HEK293T (cell line): Measurements from ENCODE around the gene EDC4.

Source experiments
- CTCF ChIA-PET: fragments of 350-600 bp; formaldehyde crosslinking; extraction: SDS; loops from one replicate; lab custom pipeline; 2021; ENCODE audit warnings: antibody characterized with exemption, inconsistent platforms; lab: Yijun Ruan, JAX
- POLR2A ChIA-PET: fragments of 350-600 bp; formaldehyde crosslinking; extraction: SDS; loops from one replicate; lab custom pipeline; 2020; ENCODE audit warnings: antibody characterized with exemption, inconsistent platforms; lab: Yijun Ruan, JAX
- DNase-seq: peaks from one replicate; pipeline ENCODE4 v3.0.0; 2012; ENCODE audit warnings: mixed read lengths; ENCODE audit errors: extremely low spot score
- ARNT ChIP-seq: fragments of 450-650 bp; IDR thresholded peaks from 2 replicates; pipeline ENCODE4 v1.6.1; 2017; ENCODE audit warnings: mild to moderate bottlenecking
- BHLHE40 ChIP-seq: fragments of 450-650 bp; IDR thresholded peaks from 2 replicates; pipeline ENCODE4 v1.6.1; 2016; ENCODE audit warnings: mild to moderate bottlenecking, moderate library complexity, borderline replicate concordance
- CTBP1 ChIP-seq: fragments of 450-650 bp; IDR thresholded peaks from 2 replicates; pipeline ENCODE4 v1.6.1; 2016; ENCODE audit warnings: borderline replicate concordance
- ELF4 ChIP-seq: fragments of 450-650 bp; IDR thresholded peaks from 2 replicates; pipeline ENCODE4 v1.6.1; 2017; ENCODE audit warnings: antibody characterized with exemption
- FOXA1 ChIP-seq: fragments of 450-650 bp; IDR thresholded peaks from 2 replicates; pipeline ENCODE4 v1.6.1; 2016; ENCODE audit warnings: mild to moderate bottlenecking
- FOXK2 ChIP-seq: fragments of 450-650 bp; IDR thresholded peaks from 2 replicates; pipeline ENCODE4 v1.6.1; 2016; ENCODE audit warnings: mild to moderate bottlenecking
- FOXM1 ChIP-seq: fragments of 450-650 bp; IDR thresholded peaks from 2 replicates; pipeline ENCODE4 v1.6.1; 2017; ENCODE audit warnings: mild to moderate bottlenecking, borderline replicate concordance
- HDGF ChIP-seq: fragments of 450-650 bp; IDR thresholded peaks from 2 replicates; pipeline ENCODE4 v1.6.1; 2017; ENCODE audit warnings: antibody characterized with exemption, borderline replicate concordance
- L3MBTL2 ChIP-seq: fragments of 450-650 bp; conservative IDR thresholded peaks from 2 replicates; pipeline ENCODE4 v1.6.1; 2016; ENCODE audit warnings: mild to moderate bottlenecking
- LEF1 ChIP-seq: fragments of 450-650 bp; IDR thresholded peaks from 2 replicates; pipeline ENCODE4 v1.6.1; 2017; ENCODE audit warnings: mild to moderate bottlenecking, borderline replicate concordance
- NFRKB ChIP-seq: fragments of 450-650 bp; IDR thresholded peaks from 2 replicates; pipeline ENCODE4 v1.6.1; 2016; ENCODE audit warnings: mild to moderate bottlenecking, moderate library complexity
- PKNOX1 ChIP-seq: fragments of 450-650 bp; IDR thresholded peaks from 2 replicates; pipeline ENCODE4 v1.6.1; 2016
- SP1 ChIP-seq: fragments of 450-650 bp; IDR thresholded peaks from 2 replicates; pipeline ENCODE4 v1.6.1; 2017
- SUZ12 ChIP-seq: fragments of 450-650 bp; IDR thresholded peaks from 2 replicates; pipeline ENCODE4 v1.6.1; 2016; ENCODE audit warnings: mild to moderate bottlenecking
- TARDBP ChIP-seq: fragments of 450-650 bp; IDR thresholded peaks from 2 replicates; pipeline ENCODE4 v1.6.1; 2016
- ZNF384 ChIP-seq: fragments of 450-650 bp; IDR thresholded peaks from 2 replicates; pipeline ENCODE4 v1.6.1; 2016

The EDC4 gene

GRCh38 chr16:67864594-67864993, 8.3 kb upstream of the EDC4 start:
- DNase-seq: no peak
- TF ChIP-seq ELF4 (no peak), BHLHE40 (no peak), HDGF (no peak), ARNT (no peak), LEF1 (no peak), NFRKB (no peak), SUZ12 (no peak), TARDBP (no peak), FOXA1 (no peak), FOXK2 (no peak), L3MBTL2 (no peak), PKNOX1 (no peak), ZNF384 (no peak), SP1 (no peak), FOXM1 (no peak), CTBP1 (no peak)
- POLR2A ChIA-PET: interaction anchor here (0.9 to 1.4 kb wide), 3 partner anchors 18 to 24 kb away, joined by 3 to 5 read pairs (median 4); no protein-coding TSS in a partner anchor
- CTCF ChIA-PET: interaction anchor here (1.3 to 3.2 kb wide), 2 partner anchors 45 to 48 kb away, joined by 7 to 12 read pairs; no protein-coding TSS in a partner anchor

GRCh38 chr16:67865318-67865717, 7.5 kb upstream of the EDC4 start:
- POLR2A ChIA-PET: interaction anchor here (0.6 to 1.4 kb wide), 4 partner anchors 19 to 63 kb away, joined by 3 to 5 read pairs (median 4); no protein-coding TSS in a partner anchor
- DNase-seq: peak; percentile 42
- no peak for TF ChIP-seq TARDBP
- TF ChIP-seq FOXM1: no peak
- no peak for TF ChIP-seq CTBP1
- no peak for TF ChIP-seq ZNF384
- no peak for TF ChIP-seq FOXA1
- TF ChIP-seq SUZ12: no peak
- no peak for TF ChIP-seq BHLHE40
- CTCF ChIA-PET: interaction anchor here (0.6 to 1.3 kb wide), 5 partner anchors 19 to 203 kb away, joined by 3 to 9 read pairs (median 4); partner anchors contain the start of gene NRN1L

GRCh38 chr16:67868290-67868689, 4.6 kb upstream of the EDC4 start:
- POLR2A ChIA-PET: no interaction called here
- DNase-seq: no peak
- CTCF ChIA-PET: interaction anchor here (0.8 kb wide), 1 partner anchor 53 kb away, joined by 4 read pairs; no protein-coding TSS in a partner anchor

GRCh38 chr16:67869653-67870052, 3.2 kb upstream of the EDC4 start:
- ChIA-PET CTCF (interaction anchor here (0.6 to 1.8 kb wide), 2 partner anchors 15 to 29 kb away, joined by 4 to 5 read pairs; partner anchors contain the start of gene NRN1L), POLR2A (interaction anchor here (0.9 to 1.1 kb wide), 2 partner anchors 23 to 53 kb away, joined by 3 read pairs; partner anchors contain the start of gene NUTF2)
- no peak for TF ChIP-seq ZNF384
- no peak for TF ChIP-seq SP1
- no peak for TF ChIP-seq PKNOX1
- TF ChIP-seq NFRKB: no peak
- no peak for TF ChIP-seq ARNT
- TF ChIP-seq FOXK2: no peak
- no peak for TF ChIP-seq HDGF
- no peak for TF ChIP-seq FOXA1
- TF ChIP-seq TARDBP: no peak
- TF ChIP-seq FOXM1: no peak
- no peak for TF ChIP-seq SUZ12
- no peak for TF ChIP-seq ELF4
- no peak for TF ChIP-seq CTBP1
- TF ChIP-seq L3MBTL2: no peak
- TF ChIP-seq LEF1: no peak
- TF ChIP-seq BHLHE40: no peak
- DNase-seq: no peak

More at GRCh38 chr16:67868290-67868689, 4.6 kb upstream of the EDC4 start:
- TF ChIP-seq PKNOX1 (no peak), FOXA1 (no peak), CTBP1 (no peak), LEF1 (no peak)

- TF ChIP-seq ZNF384 (no peak), BHLHE40 (no peak), ELF4 (no peak), SUZ12 (no peak), L3MBTL2 (no peak), ARNT (no peak), FOXK2 (no peak), FOXM1 (no peak), HDGF (no peak), NFRKB (no peak), CTBP1 (no peak)
- POLR2A ChIA-PET: interaction anchor here (0.7 to 1.2 kb wide), 3 partner anchors 25 to 55 kb away, joined by 3 to 4 read pairs (median 4); no protein-coding TSS in a partner anchor
- CTCF ChIA-PET: interaction anchor here (1.8 kb wide), 1 partner anchor 13 kb away, joined by 5 read pairs; the partner anchor contains the start of gene NRN1L
- DNase-seq: no peak
Measured at GRCh38 chr16:67871256-67871655, 1.6 kb upstream of the EDC4 start.

- ChIA-PET POLR2A (interaction anchor here (0.6 to 1.2 kb wide), 3 partner anchors 26 to 387 kb away, joined by 3 to 4 read pairs (median 4); no protein-coding TSS in a partner anchor), CTCF (no interaction called here)
- DNase-seq: no peak
- TF ChIP-seq L3MBTL2 (no peak), FOXM1 (no peak), PKNOX1 (no peak), ARNT (no peak), BHLHE40 (no peak), HDGF (no peak), FOXA1 (no peak), ZNF384 (no peak), SUZ12 (no peak), FOXK2 (no peak), SP1 (no peak), CTBP1 (no peak), NFRKB (no peak), TARDBP (no peak), LEF1 (no peak), ELF4 (no peak)
Measured at GRCh38 chr16:67872131-67872630, 671 bp upstream of the EDC4 start.
